Esophagus squamous epithelium (tissue), 5 donors: ENCODE results near the gene USP35. TPM values are rescaled to one million over a fixed set of nuclear protein-coding genes. Genes with fewer than 3 reads are reported as not detected.

Experiments
- DNase-seq: peaks from one replicate; lab custom pipeline; 2025; lab: John Stamatoyannopoulos, UW
- H3K27ac ChIP-seq, 4 donors: fragments of 200-600 bp; sonication (generic); one replicate each; pipeline ENCODE4 v1.5.1; 2016 to 2019; ENCODE audit warnings: mild to moderate bottlenecking in 1 of 4
- H3K27me3 ChIP-seq, 4 donors: fragments of 200-600 bp; sonication (generic); 1 replicate in 3 of 4; 2 replicates in 1 of 4; pipeline versions ENCODE4 v1.5.1 to v1.6.0; 2017 to 2021; ENCODE audit warnings: antibody characterized with exemption in 1 of 4
- H3K36me3 ChIP-seq, 3 donors: fragments of 200-600 bp; sonication (generic); one replicate each; pipeline ENCODE4 v1.5.1; 2016 to 2019
- H3K4me1 ChIP-seq, 3 donors: fragments of 200-600 bp; sonication (generic); one replicate each; pipeline ENCODE4 v1.5.1; 2017 to 2019
- H3K4me3 ChIP-seq, 4 donors: fragments of 200-600 bp; sonication (generic); 1 replicate in 3 of 4; 2 replicates in 1 of 4; pipeline ENCODE4 v1.5.1; 2016 to 2019; ENCODE audit warnings: mild to moderate bottlenecking in 2 of 4, moderate library complexity in 1 of 4
- H3K9me3 ChIP-seq, 3 donors: fragments of 200-600 bp; sonication (generic); one replicate each; pipeline ENCODE4 v1.5.1; 2016 to 2019
- CTCF ChIP-seq, 6 experiments: fragments of 450-650 bp in 4 of 6; fragments of 200-600 bp in 2 of 6; sonication (generic) in 2 of 6; IDR thresholded peaks; one replicate each; pipeline ENCODE4 v1.5.1; 2016 to 2019; ENCODE audit warnings: antibody characterized with exemption in 6 of 6, mild to moderate bottlenecking in 4 of 6, moderate library complexity in 4 of 6
- POLR2A ChIP-seq, 4 donors: fragments of 450-650 bp; IDR thresholded peaks; one replicate each; pipeline ENCODE4 v1.6.1; 2017; ENCODE audit warnings: antibody characterized with exemption in 4 of 4, mild to moderate bottlenecking in 4 of 4, moderate library complexity in 3 of 4
- WGBS, 2 donors: methylation state at CpG; one replicate each; pipeline ENCODE4 v1.1.5; 2018; 5-methylcytosine and 5-hydroxymethylcytosine counted together
- intact Hi-C: fragments of 100-400 bp; cut with DNase I; formaldehyde crosslinking; loops from one replicate; pipeline ENCODE4 v1.15.0; 2022
- total RNA-seq, 4 donors: library from RNA; depleted of rRNA; stranded (reverse); fragments of >200 nt; gene quantifications; one replicate each; pipeline ENCODE4 v1.1.0, GENCODE V29; 2016
- donor health status: DM: yes; HTN: yes; CAD: no.

Gene USP35
- total RNA-seq, 4 donors from 2014 or later = 4.5 to 7.0 (median 6.1) TPM

GRCh38 chr11:78200061-78200460 is 11.3 kb downstream of the USP35 start:
- Histone ChIP-seq H3K27me3 (no peaks in the 10 kb centered on the region), H3K9me3 (no peaks in the 10 kb centered on the region), H3K27ac (no peak overlapping the region), H3K4me1 (peaks cover 0 to 6% (median 0%) of the 10 kb centered on the region in 3 donors), H3K4me3 (no peak overlapping the region), H3K36me3 (peaks cover 4 to 75% (median 7%) of the 10 kb centered on the region in 3 donors)
- DNase-seq = no peak
- WGBS, 2 donors = 100% methylated on average over 2 of the region's 4 CpGs; no CpG with 5 or more reads in 1 of the 2 donors
- TF ChIP-seq CTCF (IDR thresholded peaks at IDR 0.05) = no peak
- no peak for TF ChIP-seq POLR2A (IDR thresholded peaks at IDR 0.05)
- intact Hi-C loops = no loop called here

- H3K27ac ChIP-seq = no peak overlapping the region
- H3K36me3 ChIP-seq = peaks cover 4 to 80% (median 7%) of the 10 kb centered on the region in 3 donors
- H3K4me3 ChIP-seq = no peak overlapping the region
- no peaks in the 10 kb centered on the region for H3K9me3 ChIP-seq
- DNase-seq = no peak
- intact Hi-C loops = no loop called here
- 75% methylated on average over 3 of the region's 13 CpGs; no CpG with 5 or more reads in 1 of the 2 donors for WGBS, 2 donors
- TF ChIP-seq POLR2A (IDR thresholded peaks at IDR 0.05) = no peak
- TF ChIP-seq CTCF (IDR thresholded peaks at IDR 0.05) = no peak
- peaks cover 0 to 6% (median 0%) of the 10 kb centered on the region in 3 donors for H3K4me1 ChIP-seq
- H3K27me3 ChIP-seq = no peaks in the 10 kb centered on the region
Measured at GRCh38 chr11:78200553-78200952, 11.8 kb downstream of the USP35 start.

GRCh38 chr11:78201096-78201818 is 12.5 kb downstream of the USP35 start:
- Histone ChIP-seq H3K27me3 (no peaks in the 10 kb centered on the region), H3K4me3 (no peak overlapping the region), H3K36me3 (peaks cover 4 to 80% (median 7%) of the 10 kb centered on the region in 3 donors), H3K27ac (no peak overlapping the region), H3K9me3 (no peaks in the 10 kb centered on the region), H3K4me1 (peaks cover 0 to 6% (median 0%) of the 10 kb centered on the region in 3 donors)
- intact Hi-C loops = no loop called here
- WGBS, 2 donors = 92 to 93% methylated on average over 8 to 9 of the region's 9 CpGs
- TF ChIP-seq CTCF (IDR thresholded peaks at IDR 0.05) = no peak
- TF ChIP-seq POLR2A (IDR thresholded peaks at IDR 0.05) = no peak
- DNase-seq = no peak

- intact Hi-C loops = no loop called here
- Histone ChIP-seq H3K36me3 (peaks cover 4 to 80% (median 7%) of the 10 kb centered on the region in 3 donors), H3K4me3 (no peak overlapping the region), H3K9me3 (no peaks in the 10 kb centered on the region), H3K4me1 (peaks cover 0 to 6% (median 0%) of the 10 kb centered on the region in 3 donors), H3K27ac (no peak overlapping the region), H3K27me3 (no peaks in the 10 kb centered on the region)
- no peak for TF ChIP-seq POLR2A (IDR thresholded peaks at IDR 0.05)
- 46 to 55% methylated on average over 3 of the region's 3 CpGs for WGBS, 2 donors
- no peak for DNase-seq
Measured at GRCh38 chr11:78202733-78203167, 14.0 kb downstream of the USP35 start.

- Histone ChIP-seq H3K9me3 (no peaks in the 10 kb centered on the region), H3K27me3 (no peaks in the 10 kb centered on the region), H3K4me1 (peaks cover 0 to 6% (median 0%) of the 10 kb centered on the region in 3 donors), H3K4me3 (no peak overlapping the region), H3K27ac (no peak overlapping the region), H3K36me3 (peaks cover 3 to 78% (median 7%) of the 10 kb centered on the region in 3 donors)
- intact Hi-C loops = no loop called here
- DNase-seq = no peak
- no peak for TF ChIP-seq POLR2A (IDR thresholded peaks at IDR 0.05)
- no peak for TF ChIP-seq CTCF (IDR thresholded peaks at IDR 0.05)
- WGBS, 2 donors = 73 to 85% methylated on average over 10 of the region's 10 CpGs
Measured at GRCh38 chr11:78203184-78203583, 14.5 kb downstream of the USP35 start.
